CD4-positive, alpha-beta T cell (primary cell): Measurements from ENCODE around the gene EFHB. TPM values are rescaled to one million over a fixed set of nuclear protein-coding genes. Genes with fewer than 3 reads are reported as not detected.
"Not testable (repeated sequence)": the region's sequence is repeated elsewhere in the genome, so short reads cannot be mapped to it uniquely, and the experiment has no call there.

Experiments
- ATAC-seq: fragments of 200-7000 bp; cut with Tn5 transposase; one replicate; pipeline ENCODE4 v1.10.0; 2022; ENCODE audit warnings: mild to moderate bottlenecking; ENCODE audit not compliant: poor library complexity
- CTCF ChIA-PET: fragments of 350-600 bp; sonication (Branson Sonifier 250); formaldehyde crosslinking; loops from one replicate; lab custom pipeline; 2021; ENCODE audit warnings: antibody characterized with exemption, inconsistent platforms; lab: Charles Lee
- POLR2A ChIA-PET: fragments of 350-600 bp; sonication (Branson Sonifier 250); formaldehyde crosslinking; loops from one replicate; lab custom pipeline; 2021; ENCODE audit warnings: antibody characterized with exemption, inconsistent platforms; lab: Charles Lee
- DNase-seq, 14 experiments: peaks; one replicate each; pipeline ENCODE4 v3.0.0-alpha.2; 2013 to 2020; ENCODE audit warnings: mixed read lengths in 2 of 14
- H3K27ac ChIP-seq, 2 donors: one replicate each; pipeline versions ENCODE4 v1.5.1 to v1.7.0; 2013; ENCODE audit warnings: low read length in 2 of 2, low read depth in 1 of 2, mild to moderate bottlenecking in 1 of 2
- H3K27me3 ChIP-seq, 2 experiments: 1 replicate in 1 of 2; 2 replicates in 1 of 2; pipeline versions ENCODE4 v1.6.1 to v1.7.0; 2013; ENCODE audit warnings: low read length in 2 of 2, control low read depth in 1 of 2, mild to moderate bottlenecking in 1 of 2, moderate library complexity in 1 of 2; ENCODE audit not compliant: insufficient read depth in 2 of 2, control insufficient read depth in 1 of 2
- H3K36me3 ChIP-seq: one replicate; pipeline ENCODE4 v1.6.1; 2013; ENCODE audit warnings: low read length, control low read depth; ENCODE audit not compliant: insufficient read depth
- H3K4me1 ChIP-seq: one replicate; pipeline ENCODE4 v1.6.1; 2013; ENCODE audit warnings: low read length, control low read depth; ENCODE audit not compliant: insufficient read depth
- H3K4me3 ChIP-seq: one replicate; pipeline ENCODE4 v1.5.1; 2013; ENCODE audit warnings: mild to moderate bottlenecking, low read length, moderate library complexity
- H3K9me3 ChIP-seq, 2 experiments: 1 replicate in 1 of 2; 2 replicates in 1 of 2; pipeline versions ENCODE4 v1.6.1 to v1.7.0; 2013; ENCODE audit warnings: low read length in 2 of 2, mild to moderate bottlenecking in 2 of 2, control low read depth in 1 of 2, moderate library complexity in 1 of 2; ENCODE audit not compliant: control insufficient read depth in 1 of 2, insufficient read depth in 1 of 2
- H3K27ac Mint-ChIP-seq: one replicate; pipeline ENCODE4 v1.8.0; 2020; ENCODE audit warnings: mixed read lengths
- H3K27me3 Mint-ChIP-seq: one replicate; pipeline ENCODE4 v1.8.0; 2021; ENCODE audit warnings: mixed read lengths
- H3K36me3 Mint-ChIP-seq: one replicate; pipeline ENCODE4 v1.8.0; 2021; ENCODE audit warnings: low read depth, mixed read lengths
- H3K4me1 Mint-ChIP-seq: one replicate; pipeline ENCODE4 v1.8.0; 2021; ENCODE audit warnings: low read depth, mixed read lengths
- H3K4me3 Mint-ChIP-seq: one replicate; pipeline ENCODE4 v1.8.0; 2020; ENCODE audit warnings: mild to moderate bottlenecking, mixed read lengths
- H3K9me3 Mint-ChIP-seq: one replicate; pipeline ENCODE4 v1.8.0; 2020; ENCODE audit warnings: mixed read lengths
- CTCF ChIP-seq: fragments of 200-600 bp; IDR thresholded peaks from one replicate; pipeline ENCODE4 v1.8.0; 2022; ENCODE audit warnings: antibody characterized with exemption, mild to moderate bottlenecking
- intact Hi-C, 2 experiments: fragments of 100-400 bp; cut with DNase I in 1 of 2; cut with micrococcal nuclease in 1 of 2; formaldehyde crosslinking; loops; one replicate each; pipeline versions ENCODE4 v1.15.1 to v1.9.0; 2023 to 2025; cut with DNase I, micrococcal nuclease
- total RNA-seq, 174 experiments: library from RNA in 2 of 174; stranded (reverse) in 2 of 174; gene quantifications; one replicate each; pipeline ENCODE4 v1.2.3 and lab custom pipeline; 2021 to 2026

Gene EFHB
- total RNA-seq, 2 experiments from 2014 or later: 0.99 to 1.2 TPM

- Histone ChIP-seq H3K9me3 (no peaks in the 10 kb centered on the region), H3K4me1 (no peaks in the 10 kb centered on the region), H3K4me3 (no peak overlapping the region), H3K27ac (no peak overlapping the region), H3K36me3 (no peaks in the 10 kb centered on the region), H3K27me3 (no peaks in the 10 kb centered on the region)
- ChIA-PET POLR2A (no interaction called here), CTCF (interaction anchor here (0.8 to 1.1 kb wide), 2 partner anchors 9 to 11 kb away, joined by 3 read pairs; no protein-coding TSS in a partner anchor)
- H3K27ac Mint-ChIP-seq: no peak overlapping the region
- no peak for TF ChIP-seq CTCF
- no peaks in the 10 kb centered on the region for H3K9me3 Mint-ChIP-seq
- H3K27me3 Mint-ChIP-seq: no peaks in the 10 kb centered on the region
- no peak overlapping the region for H3K4me3 Mint-ChIP-seq
- no peak for ATAC-seq
- no peak for DNase-seq
- intact Hi-C loops: no loop called here
- no peaks in the 10 kb centered on the region for H3K36me3 Mint-ChIP-seq
- H3K4me1 Mint-ChIP-seq: no peaks in the 10 kb centered on the region
Observed at GRCh38 chr3:19898721-19899120, 35.3 kb downstream of the EFHB start.

GRCh38 chr3:19891740-19892139 is 42.3 kb downstream of the EFHB start:
- Mint-ChIP-seq H3K27me3 (no peaks in the 10 kb centered on the region), H3K9me3 (no peaks in the 10 kb centered on the region), H3K4me1 (no peaks in the 10 kb centered on the region), H3K4me3 (no peak overlapping the region), H3K36me3 (no peaks in the 10 kb centered on the region), H3K27ac (no peak overlapping the region)
- Histone ChIP-seq H3K36me3 (no peaks in the 10 kb centered on the region), H3K27me3 (no peaks in the 10 kb centered on the region), H3K4me3 (no peak overlapping the region), H3K4me1 (no peaks in the 10 kb centered on the region), H3K27ac (no peak overlapping the region), H3K9me3 (no peaks in the 10 kb centered on the region)
- intact Hi-C loops: no loop called here
- CTCF ChIA-PET: no interaction called here
- ATAC-seq (no peak), DNase-seq (no peak)
- POLR2A ChIA-PET: no interaction called here
- TF ChIP-seq CTCF: no peak

- no peaks in the 10 kb centered on the region for H3K4me1 Mint-ChIP-seq
- CTCF ChIA-PET: interaction anchor here (1.0 to 1.2 kb wide), 2 partner anchors 10 kb away, joined by 3 read pairs; no protein-coding TSS in a partner anchor
- H3K27me3 ChIP-seq: no peaks in the 10 kb centered on the region
- intact Hi-C loops: loop anchor here in 1 of 2 experiments (5.0 to 10.0 kb wide), 2 partner anchors 149 to 276 kb away; no protein-coding TSS in a partner anchor
- no peaks in the 10 kb centered on the region for H3K4me1 ChIP-seq
- no peaks in the 10 kb centered on the region for H3K9me3 Mint-ChIP-seq
- H3K27me3 Mint-ChIP-seq: no peaks in the 10 kb centered on the region
- no peak for DNase-seq
- POLR2A ChIA-PET: no interaction called here
- TF ChIP-seq CTCF: no peak
- no peak overlapping the region for H3K27ac ChIP-seq
- no peak for ATAC-seq
- no peaks in the 10 kb centered on the region for H3K36me3 ChIP-seq
- H3K4me3 Mint-ChIP-seq: no peak overlapping the region
- no peaks in the 10 kb centered on the region for H3K9me3 ChIP-seq
- H3K27ac Mint-ChIP-seq: no peak overlapping the region
- H3K36me3 Mint-ChIP-seq: no peaks in the 10 kb centered on the region
- H3K4me3 ChIP-seq: no peak overlapping the region
Observed at GRCh38 chr3:19888428-19889152, 45.4 kb downstream of the EFHB start.

GRCh38 chr3:19887122-19887521 is 46.9 kb downstream of the EFHB start:
- H3K4me1 ChIP-seq, H3K36me3 Mint-ChIP-seq, H3K4me1 Mint-ChIP-seq, H3K4me3 ChIP-seq, H3K9me3 ChIP-seq, H3K27ac Mint-ChIP-seq, H3K36me3 ChIP-seq, H3K27me3 Mint-ChIP-seq, ATAC-seq, DNase-seq, H3K27ac ChIP-seq, H3K9me3 Mint-ChIP-seq, H3K27me3 ChIP-seq, POLR2A ChIA-PET, H3K4me3 Mint-ChIP-seq: not testable (repeated sequence)
- intact Hi-C loops: loop anchor here in 1 of 2 experiments (5.0 to 10.0 kb wide), 2 partner anchors 150 to 278 kb away; no protein-coding TSS in a partner anchor
- CTCF ChIA-PET: interaction anchor here (0.7 kb wide), 2 partner anchors 1044 to 1742 kb away, joined by 3 to 4 read pairs; no protein-coding TSS in a partner anchor
